Measurements from ENCODE around the gene PPP1R3E.

Gene PPP1R3E

GRCh38 chr14:23322568-23323517, 20.2 kb upstream of the PPP1R3E start:
- no peak for DNase-seq
- ATAC-seq = no peak

GRCh38 chr14:23321572-23322547, 19.2 kb upstream of the PPP1R3E start:
- ATAC-seq = peak; percentile 15

GRCh38 chr14:23320584-23321571, 18.2 kb upstream of the PPP1R3E start, which contains the start of gene PABPN1:
Gene PABPN1, plus strand, starts transcription at chr14:23321457. Its CDS starts 13 bp downstream, at chr14:23321470.
- DNase-seq (peak; percentile 95), ATAC-seq (peak; percentile 94)

More at GRCh38 chr14:23321572-23322547, 19.2 kb upstream of the PPP1R3E start:
- DNase-seq = peak; percentile 69

- ATAC-seq (no peak), DNase-seq (no peak)
These were observed 17.3 kb upstream of the PPP1R3E start for GRCh38 chr14:23319746-23320583.

GRCh38 chr14:23316300-23316699, 13.6 kb upstream of the PPP1R3E start:
- ATAC-seq (no peak), DNase-seq (no peak)

GRCh38 chr14:23310546-23310945, 7.9 kb upstream of the PPP1R3E start:
- no peak for ATAC-seq
- DNase-seq = no peak

- no peak for DNase-seq
- no peak for ATAC-seq
These were observed 6.2 kb upstream of the PPP1R3E start for GRCh38 chr14:23308721-23309445.

GRCh38 chr14:23307687-23308644, 5.3 kb upstream of the PPP1R3E start:
- DNase-seq (no peak), ATAC-seq (no peak)

- DNase-seq (no peak), ATAC-seq (no peak)
These were observed 4.5 kb upstream of the PPP1R3E start for GRCh38 chr14:23307146-23307530.

- ATAC-seq (no peak), DNase-seq (peak; percentile 43)
These were observed 3.9 kb upstream of the PPP1R3E start, which contains the start of gene BCL2L2 for GRCh38 chr14:23306412-23307145. Gene BCL2L2, plus strand, starts transcription at chr14:23306833. Its CDS starts 935 bp downstream, at chr14:23307768.

GRCh38 chr14:23301969-23302289, 730 bp downstream of the PPP1R3E start:
- ATAC-seq (peak; percentile 14), DNase-seq (no peak)

GRCh38 chr14:23301288-23301968, 1.2 kb downstream of the PPP1R3E start:
- ATAC-seq (peak; percentile 88), DNase-seq (peak; percentile 98)

GRCh38 chr14:23300687-23301223, 1.9 kb downstream of the PPP1R3E start:
- DNase-seq (peak; percentile 27), ATAC-seq (no peak)

- no peak for DNase-seq
- ATAC-seq = no peak
These were observed 2.5 kb downstream of the PPP1R3E start for GRCh38 chr14:23299986-23300686.

- ATAC-seq (no peak), DNase-seq (no peak)
These were observed 3.3 kb downstream of the PPP1R3E start for GRCh38 chr14:23299211-23299957.
